GM23338 (cell line): ENCODE results near the gene APOB.

ENCODE experiments used
- CREB1 ChIP-seq: fragments of 250-450 bp; sonication (Bioruptor Pico); IDR thresholded peaks from 2 replicates; pipeline ENCODE4 v1.5.0; 2020; ENCODE audit warnings: low read depth, mild to moderate bottlenecking, moderate library complexity
- CTCF ChIP-seq, 2 experiments: fragments of 200-600 bp in 1 of 2; sonication (generic) in 1 of 2; conservative IDR thresholded peaks; 2 replicates each; pipeline versions ENCODE4 v1.5.1 to v1.6.1; 2016 to 2017; ENCODE audit warnings: antibody characterized with exemption in 2 of 2, low read depth in 2 of 2, mild to moderate bottlenecking in 2 of 2, moderate library complexity in 1 of 2
- ETS1 ChIP-seq: IDR thresholded peaks from 2 replicates; pipeline ENCODE4 v1.6.1; 2016; ENCODE audit warnings: antibody characterized with exemption
- EZH2 ChIP-seq: fragments of 200-600 bp; sonication (generic); IDR thresholded peaks from one replicate; pipeline ENCODE4 v1.8.0; 2017; ENCODE audit warnings: antibody characterized with exemption, mild to moderate bottlenecking, low read depth; ENCODE audit not compliant: unreplicated experiment
- EZH2phosphoT487 ChIP-seq: fragments of 200-600 bp; sonication (generic); IDR thresholded peaks from one replicate; pipeline ENCODE4 v1.8.1; 2018; ENCODE audit warnings: antibody characterized with exemption; ENCODE audit not compliant: unreplicated experiment
- JUNB ChIP-seq: IDR thresholded peaks from one replicate; pipeline ENCODE4 v1.6.1; 2016; ENCODE audit warnings: antibody characterized with exemption; ENCODE audit not compliant: unreplicated experiment
- NANOG ChIP-seq: IDR thresholded peaks from 2 replicates; pipeline ENCODE4 v1.6.1; 2016; ENCODE audit warnings: antibody characterized with exemption, borderline replicate concordance
- POLR2AphosphoS5 ChIP-seq: IDR thresholded peaks from 2 replicates; pipeline ENCODE4 v1.6.1; 2016; ENCODE audit warnings: antibody characterized with exemption, low read depth
- REST ChIP-seq: IDR thresholded peaks from one replicate; pipeline ENCODE4 v1.6.1; 2018; ENCODE audit warnings: antibody characterized with exemption; ENCODE audit not compliant: unreplicated experiment
- STAT1 ChIP-seq: IDR thresholded peaks from one replicate; pipeline ENCODE4 v1.6.1; 2016; ENCODE audit warnings: antibody characterized with exemption; ENCODE audit not compliant: unreplicated experiment
- ZNF114 ChIP-seq: fragments of 250-450 bp; sonication (Bioruptor Pico); IDR thresholded peaks from 2 replicates; pipeline ENCODE4 v1.5.0; 2020; ENCODE audit warnings: mild to moderate bottlenecking, moderate library complexity
- ZNF331 ChIP-seq: fragments of 250-450 bp; sonication (Bioruptor Pico); IDR thresholded peaks from 2 replicates; pipeline ENCODE4 v1.5.0; 2020; ENCODE audit warnings: low read depth, mild to moderate bottlenecking, moderate library complexity

GRCh38 chr2:20972792-20973565 lies 70.9 kb downstream of the APOB start:
- TF ChIP-seq JUNB (no peak), CTCF (conservative IDR thresholded peaks at IDR 0.05; ENCODE audit: low read depth in 2 of 2) (no peak), EZH2 (no peak), ZNF331 (CRISPR knock-in tag) (no peak), POLR2AphosphoS5 (no peak), EZH2phosphoT487 (no peak), CREB1 (no peak), ETS1 (no peak), NANOG (no peak), REST (no peak), ZNF114 (no peak), STAT1 (no peak)
